GM20431 (cell line): ENCODE data around the gene MSH4.
"Not testable (repeated sequence)": the region's sequence is repeated elsewhere in the genome, so short reads cannot be mapped to it uniquely, and the experiment has no call there.

ENCODE experiments used
- in situ Hi-C: fragments of 300-500 bp; cut with MseI, MboI; formaldehyde crosslinking; loops from one replicate; pipeline ENCODE4 v1.15.0; 2020; ENCODE audit warnings: low sequenced_read_pairs; ENCODE audit not compliant: unreplicated experiment

MSH4 gene

DNA sequence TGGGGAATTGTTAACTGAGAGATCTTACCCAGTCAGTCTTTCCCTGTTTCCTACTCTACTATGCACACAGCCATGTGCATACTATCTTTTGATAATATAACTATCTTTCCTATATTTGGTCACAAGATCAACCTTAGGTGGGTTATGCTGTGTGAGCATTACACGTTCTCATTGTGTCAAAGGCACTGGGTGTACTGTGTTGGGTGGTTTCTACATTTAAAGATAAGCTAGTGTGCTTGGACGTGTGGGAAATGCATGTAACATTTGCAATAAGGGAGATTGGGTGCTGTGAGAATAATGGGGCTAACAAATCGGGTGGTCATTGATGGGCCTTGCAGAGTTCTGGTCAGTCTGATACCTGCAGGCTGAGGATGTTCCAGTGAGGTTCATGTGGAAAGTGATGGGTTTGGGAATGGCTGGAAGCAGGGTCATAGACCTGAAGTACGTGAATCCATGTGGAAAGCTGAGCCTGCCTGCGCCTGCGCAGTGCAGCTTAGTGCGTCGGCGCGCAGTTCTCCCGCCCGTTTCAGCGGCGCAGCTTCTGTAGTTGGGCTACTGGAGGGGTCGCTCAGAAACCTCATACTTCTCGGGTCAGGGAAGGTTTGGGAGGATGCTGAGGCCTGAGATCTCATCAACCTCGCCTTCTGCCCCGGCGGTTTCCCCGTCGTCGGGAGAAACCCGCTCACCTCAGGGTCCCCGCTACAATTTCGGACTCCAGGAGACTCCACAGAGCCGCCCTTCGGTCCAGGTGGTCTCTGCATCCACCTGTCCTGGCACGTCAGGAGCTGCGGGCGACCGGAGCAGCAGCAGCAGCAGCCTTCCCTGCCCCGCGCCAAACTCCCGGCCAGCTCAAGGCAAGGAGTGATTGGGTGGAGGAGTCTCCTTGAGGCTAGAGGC is at the start of gene MSH4:
Gene MSH4 (plus strand): TSS at position 507 of the 897 bp plus-strand sequence. CDS start 104 bp downstream, at position 611.
- in situ Hi-C loops: no loop called here

DNA sequence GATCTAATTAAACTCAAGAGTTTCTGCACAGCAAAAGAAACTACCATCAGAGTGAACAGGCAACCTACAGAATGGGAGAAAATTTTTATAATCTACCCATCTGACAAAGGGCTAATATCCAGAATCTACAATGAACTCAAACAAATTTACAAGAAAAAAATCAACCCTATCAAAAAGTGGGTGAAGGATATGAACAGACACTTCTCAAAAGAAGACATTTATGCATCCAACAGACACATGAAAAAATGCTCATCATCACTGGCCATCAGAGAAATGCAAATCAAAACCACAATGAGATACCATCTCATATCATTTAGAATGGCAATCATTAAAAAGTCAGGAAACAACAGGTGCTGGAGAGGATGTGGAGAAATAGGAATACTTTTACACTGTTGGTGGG is 39.5 kb upstream of the MSH4 start:
- in situ Hi-C loops: not testable (repeated sequence)

DNA sequence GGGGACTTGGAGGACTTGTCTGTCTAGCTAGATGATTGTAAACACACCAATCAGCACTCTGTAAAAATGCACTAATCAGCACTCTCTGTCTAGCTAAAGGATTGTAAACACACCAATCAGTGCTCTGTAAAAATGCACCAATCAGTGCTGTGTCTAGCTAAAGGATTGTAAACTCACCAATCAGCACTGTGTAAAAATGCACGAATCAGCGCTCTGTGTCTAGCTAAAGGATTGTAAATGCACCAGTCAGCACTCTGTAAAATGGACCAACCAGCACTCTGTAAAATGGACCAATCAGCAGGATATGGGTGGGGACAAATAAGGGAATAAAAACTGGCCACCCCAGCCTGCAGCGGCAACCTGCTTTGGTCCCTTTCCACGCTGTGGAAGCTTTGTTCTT is 38.1 kb upstream of the MSH4 start:
- in situ Hi-C loops: not testable (repeated sequence)

DNA sequence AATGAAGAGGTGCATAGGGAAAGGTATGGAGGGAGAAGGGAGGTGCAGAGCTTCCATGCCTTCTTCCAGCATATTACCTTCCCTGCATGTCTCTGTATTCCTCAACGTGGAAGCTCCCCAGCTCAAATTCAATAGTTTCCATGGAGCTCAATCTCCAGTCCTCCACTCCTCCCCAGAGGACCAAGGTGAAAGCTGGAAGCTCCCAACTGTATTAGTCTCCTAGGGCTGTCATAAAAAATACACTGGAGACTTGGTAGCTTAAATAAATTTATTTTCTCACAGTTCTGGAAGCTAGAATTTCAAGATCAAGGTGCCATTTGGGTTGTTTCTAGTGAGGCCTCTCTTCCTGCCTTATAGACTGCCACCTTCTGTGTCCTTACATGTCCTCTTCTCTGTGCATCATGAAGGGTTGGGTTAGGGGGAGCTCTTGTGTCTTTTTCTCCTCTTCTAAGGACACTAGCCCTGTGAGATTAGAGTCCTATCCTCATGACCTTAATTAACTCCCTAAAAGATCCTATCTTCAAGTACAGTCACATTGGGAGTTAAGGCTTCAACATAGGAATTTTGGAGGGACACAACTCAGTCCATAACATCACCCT is 32.5 kb upstream of the MSH4 start:
- in situ Hi-C loops: no loop called here

DNA sequence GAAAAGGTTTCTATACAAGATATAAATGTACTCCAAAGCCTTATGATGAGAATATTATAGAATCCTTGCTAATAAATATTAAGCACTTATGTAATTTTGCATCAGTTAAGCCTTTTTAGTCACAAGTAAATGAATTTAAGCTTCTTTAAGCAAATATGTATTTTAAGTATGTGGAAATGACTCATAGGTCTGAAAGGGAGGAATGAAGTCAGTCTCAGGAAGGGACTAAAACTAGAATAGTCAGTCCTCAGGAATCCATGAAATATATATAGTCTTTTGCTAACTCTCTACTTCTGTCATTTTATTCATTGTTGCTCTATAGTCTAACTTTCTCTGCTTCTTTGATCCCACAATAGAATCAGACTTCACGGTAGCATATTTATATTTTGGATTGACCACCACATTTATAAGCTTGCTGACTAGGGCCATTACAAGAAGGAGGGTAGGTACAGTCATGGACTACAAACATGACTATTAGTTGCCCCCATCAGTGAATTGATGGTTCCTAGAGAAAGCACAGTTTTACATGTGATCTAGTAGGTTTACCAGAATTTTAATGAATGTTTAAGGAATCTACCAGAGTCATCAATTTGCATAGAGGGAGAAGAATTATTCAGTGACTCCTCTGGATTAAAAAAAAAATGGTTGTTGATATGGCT is 30.9 kb upstream of the MSH4 start:
- in situ Hi-C loops: no loop called here

DNA sequence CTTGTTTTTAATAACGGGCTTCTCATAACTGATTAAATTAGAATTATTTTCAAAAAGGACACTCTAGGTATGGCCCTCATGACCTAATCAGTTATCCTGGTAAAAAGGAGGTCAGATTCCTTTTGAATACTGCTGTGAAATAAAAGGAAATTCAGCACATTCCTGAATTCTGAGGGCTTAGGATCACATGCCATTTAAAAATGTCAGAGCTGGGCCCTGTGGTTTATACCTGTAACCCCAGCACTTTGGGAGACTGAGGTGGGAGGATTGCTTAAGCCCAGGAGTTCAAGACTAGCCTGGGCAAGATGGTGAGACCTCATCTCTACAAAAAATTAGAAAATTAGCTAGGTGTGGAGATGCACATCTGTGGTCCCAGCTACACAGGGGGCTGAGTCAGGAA is 28.7 kb upstream of the MSH4 start:
- in situ Hi-C loops: no loop called here

DNA sequence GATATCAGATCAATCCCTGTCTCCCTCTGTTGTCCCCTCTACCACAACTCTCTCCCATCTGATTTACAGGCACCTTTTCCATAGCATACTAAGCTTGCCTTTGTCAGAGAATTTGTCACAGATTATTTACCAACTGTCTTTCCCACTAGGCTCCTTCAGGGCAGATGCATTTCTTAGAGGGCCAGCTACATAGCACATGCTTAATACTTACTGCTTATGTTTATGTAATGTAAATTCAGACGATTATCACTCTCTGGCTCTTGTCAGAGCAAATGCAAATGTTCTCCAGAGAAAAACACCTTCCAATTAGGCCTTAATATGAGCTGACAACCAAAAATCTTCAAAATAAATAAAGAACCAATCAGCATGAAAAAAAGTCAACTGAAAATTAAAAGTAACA is 25.9 kb upstream of the MSH4 start:
- in situ Hi-C loops: no loop called here

DNA sequence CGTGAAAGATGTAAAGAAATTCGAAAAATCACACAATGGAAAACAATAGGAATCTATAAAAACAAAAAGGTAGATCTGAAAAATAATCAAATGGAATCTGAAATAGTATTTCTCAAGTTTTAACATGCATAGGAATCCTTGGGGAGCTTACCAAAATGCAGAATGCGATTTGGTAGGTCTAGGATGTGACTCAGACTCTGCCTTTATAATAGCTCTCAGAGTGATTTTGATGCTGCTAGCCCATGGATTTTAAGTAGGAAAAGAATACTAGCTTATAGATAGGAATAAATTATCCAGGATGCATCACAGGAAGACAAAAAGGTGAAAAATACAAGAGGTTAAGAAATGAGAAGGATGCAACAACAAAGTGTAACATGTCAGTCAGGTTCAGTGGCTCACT is 24.7 kb upstream of the MSH4 start:
- in situ Hi-C loops: no loop called here

DNA sequence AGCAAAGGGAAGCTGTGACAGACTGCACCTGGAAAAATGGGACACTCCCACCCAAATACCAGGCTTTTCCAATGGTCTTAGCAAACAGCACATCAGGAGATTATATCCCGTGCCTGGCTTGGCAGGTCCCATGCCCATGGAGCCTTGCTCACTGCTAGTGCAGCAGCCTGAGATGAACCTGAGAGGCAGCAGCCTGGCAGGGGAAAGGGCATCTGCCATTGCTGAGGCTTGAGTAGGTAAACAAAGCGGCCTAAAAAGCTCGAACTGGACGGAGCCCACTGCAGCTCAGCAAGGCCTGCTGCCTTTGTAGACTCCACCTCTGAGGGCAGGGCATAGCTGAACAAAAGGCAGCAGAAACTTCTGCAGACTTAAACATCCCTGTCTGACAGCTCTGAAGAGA is 18.9 kb upstream of the MSH4 start:
- in situ Hi-C loops: not testable (repeated sequence)

DNA sequence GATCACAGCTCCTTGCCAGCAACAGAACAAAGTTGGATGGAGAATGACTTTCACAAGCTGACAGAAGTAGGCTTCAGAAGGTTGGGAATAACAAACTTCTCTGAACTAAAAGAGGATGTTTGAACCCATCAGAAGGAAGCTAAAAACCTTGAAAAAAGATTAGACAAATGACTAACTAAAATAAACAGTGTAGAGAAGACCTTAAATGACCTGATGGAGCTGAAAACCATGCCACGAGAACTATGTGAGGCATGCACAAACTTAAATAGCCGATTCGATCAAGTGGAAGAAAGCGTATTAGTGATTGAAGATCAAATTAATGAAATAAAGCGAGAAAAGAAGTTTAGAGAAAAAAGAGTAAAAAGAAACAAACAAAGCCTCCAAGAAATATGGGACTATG is 18.0 kb upstream of the MSH4 start:
- in situ Hi-C loops: not testable (repeated sequence)

DNA sequence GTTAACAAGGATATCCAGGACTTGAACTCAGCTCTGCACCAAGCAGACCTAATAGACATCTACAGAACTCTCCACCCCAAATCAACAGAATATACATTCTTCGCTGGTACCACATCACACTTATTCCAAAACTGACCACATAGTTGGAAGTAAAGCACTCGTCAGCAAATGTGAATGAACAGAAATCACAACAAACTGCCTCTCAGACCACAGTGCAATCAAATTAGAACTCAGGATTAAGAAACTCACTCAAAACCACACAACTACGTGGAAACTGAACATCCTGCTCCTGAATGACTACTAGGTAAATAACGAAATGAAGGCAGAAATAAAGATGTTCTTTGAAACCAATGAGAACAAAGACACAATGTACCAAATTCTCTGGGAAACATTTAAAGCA is 16.5 kb upstream of the MSH4 start:
- in situ Hi-C loops: not testable (repeated sequence)

DNA sequence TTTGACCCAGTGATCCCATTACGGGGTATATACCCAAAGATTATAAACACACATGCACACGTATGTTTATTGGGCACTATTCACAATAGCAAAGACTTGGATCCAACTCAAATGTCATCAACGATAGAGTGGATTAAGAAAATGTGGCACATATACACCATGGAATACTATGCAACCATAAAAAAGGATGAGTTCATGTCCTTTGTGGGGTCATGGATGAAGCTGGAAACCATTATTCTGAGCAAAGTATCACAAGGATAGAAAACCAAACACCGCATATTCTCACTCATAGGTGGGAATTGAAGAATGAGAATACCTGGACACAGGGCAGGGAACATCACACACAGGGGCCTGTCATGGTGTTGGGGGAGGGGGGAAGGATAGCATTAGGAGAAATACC is 12.8 kb upstream of the MSH4 start:
- in situ Hi-C loops: not testable (repeated sequence)

DNA sequence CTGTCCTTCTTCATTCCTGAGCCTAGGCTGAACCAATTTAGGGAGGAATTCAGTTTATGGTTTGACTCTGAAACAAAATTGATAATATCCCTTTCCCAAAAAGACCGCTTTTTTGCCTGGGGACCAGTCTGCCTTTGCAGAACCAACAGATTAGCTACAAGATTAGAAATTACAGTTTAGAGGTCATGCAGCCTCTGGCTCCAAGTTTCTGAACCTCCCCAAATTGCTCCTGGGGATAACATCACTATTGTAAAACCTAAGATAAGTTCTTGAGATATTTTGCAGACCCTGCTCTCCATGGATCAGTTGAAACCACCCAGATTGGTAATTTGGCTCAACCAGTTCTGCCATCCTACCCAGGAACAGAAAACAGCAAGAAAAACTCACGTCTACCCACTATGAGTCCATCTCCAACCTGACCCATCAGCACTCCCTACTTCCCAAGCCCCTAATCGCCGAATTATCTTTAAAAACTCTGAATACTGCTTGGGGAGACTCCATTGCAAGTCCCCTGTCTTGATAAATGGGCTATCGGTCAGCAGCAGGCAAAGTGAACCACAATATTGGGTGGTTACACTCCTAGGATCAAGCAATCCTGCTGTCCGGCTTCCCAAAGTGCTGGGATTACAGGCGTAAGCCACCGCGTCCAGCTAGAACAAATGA is 11.2 kb upstream of the MSH4 start:
- in situ Hi-C loops: no loop called here

DNA sequence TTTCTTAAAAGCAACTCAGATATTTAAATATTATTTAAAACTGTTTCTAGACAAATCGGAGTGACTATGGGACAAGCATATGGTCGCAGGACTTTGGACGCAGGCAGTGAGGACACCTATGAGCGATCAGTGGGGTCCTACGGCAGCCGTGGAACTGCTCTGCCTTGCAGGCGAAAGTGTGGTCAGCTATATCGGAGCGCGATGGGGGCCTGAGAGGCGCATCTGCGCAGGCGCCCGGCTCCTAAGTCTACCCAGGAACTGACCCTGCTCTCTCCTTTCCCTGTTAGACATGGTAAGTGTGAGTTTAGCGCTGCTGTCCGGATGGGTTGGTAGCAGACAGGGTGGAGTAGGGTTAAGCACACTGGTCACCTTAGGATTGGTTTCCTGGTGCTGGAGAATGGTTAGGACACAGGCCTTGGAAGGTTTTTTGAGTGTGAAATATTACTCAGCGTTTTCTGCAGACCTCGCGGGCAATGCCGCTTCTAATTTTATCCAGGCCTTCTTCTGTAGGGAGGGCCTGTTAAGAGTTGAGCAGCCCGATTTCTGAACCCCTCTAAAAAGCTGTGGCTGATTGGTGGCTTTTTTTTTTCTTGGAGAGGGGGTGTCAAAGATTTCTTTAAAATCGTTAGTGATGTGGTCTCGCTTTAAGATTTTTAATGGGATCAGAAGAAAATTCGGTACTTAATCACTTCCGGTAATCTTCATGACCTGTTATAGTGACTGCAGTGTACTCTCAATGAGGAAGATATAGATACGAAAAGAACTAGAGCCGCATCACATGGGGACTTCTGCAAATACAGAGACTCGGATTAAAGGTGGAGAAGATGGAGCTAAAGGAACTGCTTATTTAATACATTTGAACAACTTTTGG is 10.5 kb upstream of the MSH4 start, which contains the start of gene RABGGTB:
Gene RABGGTB (plus strand): TSS at position 274 of the 871 bp plus-strand sequence. CDS start 16 bp downstream, at position 290.
- in situ Hi-C loops: no loop called here

DNA sequence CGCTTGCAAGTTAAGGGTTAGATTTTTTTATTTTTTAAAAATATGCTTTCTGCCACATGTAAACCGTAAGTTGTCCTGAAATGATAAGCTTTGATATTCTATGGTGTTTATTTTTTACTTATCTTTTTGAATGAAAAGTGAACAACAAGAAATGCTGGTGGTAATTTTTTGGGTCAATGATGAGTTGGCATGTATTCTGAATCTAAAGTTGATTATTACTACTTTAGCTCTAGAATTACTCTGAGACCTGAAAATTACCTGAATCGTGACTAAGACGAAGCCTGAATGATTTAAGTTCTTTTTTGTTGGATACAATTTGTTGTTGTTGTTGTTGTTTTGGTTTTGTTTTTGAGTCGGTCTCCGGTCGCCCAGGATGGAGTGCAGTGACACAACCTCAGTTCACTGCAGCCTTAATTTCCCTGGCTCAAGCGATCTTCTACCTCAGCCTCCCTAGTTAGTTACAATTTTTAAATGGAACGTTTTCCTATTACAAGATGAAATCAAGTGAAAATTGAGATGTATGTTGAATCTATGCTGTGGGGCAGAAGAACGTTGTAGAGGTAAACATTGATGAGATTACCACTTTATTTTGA is 9.7 kb upstream of the MSH4 start:
- in situ Hi-C loops: no loop called here

DNA sequence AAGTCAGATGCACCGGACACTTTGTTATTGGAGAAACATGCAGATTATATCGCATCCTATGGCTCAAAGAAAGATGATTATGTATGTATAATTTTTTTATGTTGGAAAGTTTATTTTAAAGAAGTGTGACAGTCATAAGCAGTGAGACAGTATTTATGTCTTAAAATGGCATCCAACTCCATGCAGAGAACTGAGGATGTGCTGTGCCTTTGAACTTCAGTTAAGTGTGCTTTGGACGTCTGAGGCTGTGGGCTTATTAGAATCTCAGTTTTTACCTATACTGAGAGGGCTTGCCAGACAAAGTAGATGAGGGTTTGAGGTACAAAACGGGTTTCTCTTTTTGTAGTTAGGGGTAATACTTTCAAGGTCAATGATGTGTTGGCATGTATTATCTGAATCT is 9.2 kb upstream of the MSH4 start:
- in situ Hi-C loops: no loop called here

DNA sequence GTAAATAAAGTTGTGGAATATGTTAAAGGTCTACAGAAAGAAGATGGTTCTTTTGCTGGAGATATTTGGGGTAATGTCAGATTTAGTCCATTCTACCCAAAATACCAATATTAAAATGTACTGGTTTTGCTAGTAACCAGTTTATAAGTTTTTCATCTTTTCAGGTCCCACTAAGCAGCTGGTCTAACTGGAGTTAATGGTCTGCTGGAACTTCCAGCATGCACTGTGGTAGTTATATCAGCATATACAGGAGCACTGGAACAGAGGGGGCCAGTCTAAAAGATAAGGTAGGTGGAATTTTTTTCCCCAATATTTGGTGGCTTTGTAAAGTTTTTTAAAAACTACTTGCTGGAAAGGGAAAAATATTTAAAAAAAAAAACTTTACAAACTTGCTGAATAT is 6.7 kb upstream of the MSH4 start:
- in situ Hi-C loops: no loop called here

DNA sequence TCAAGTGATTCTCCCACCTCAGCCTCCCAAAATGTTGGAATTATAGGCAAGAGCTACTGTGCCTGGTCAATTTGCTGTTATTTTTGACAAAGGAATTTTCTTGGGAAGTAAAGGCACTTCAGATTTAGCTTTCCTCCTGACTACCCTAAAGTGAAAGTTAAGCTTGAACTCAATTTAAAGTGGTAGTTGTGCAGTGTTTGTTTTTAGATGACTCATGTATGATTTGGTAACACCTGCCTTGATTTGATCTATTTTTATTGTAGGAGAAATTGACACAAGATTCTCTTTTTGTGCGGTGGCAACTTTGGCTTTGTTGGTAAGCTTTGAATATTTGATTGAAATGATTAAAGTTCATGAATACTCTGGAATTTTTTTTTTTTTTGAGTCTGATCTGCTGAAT is 5.7 kb upstream of the MSH4 start:
- in situ Hi-C loops: no loop called here

DNA sequence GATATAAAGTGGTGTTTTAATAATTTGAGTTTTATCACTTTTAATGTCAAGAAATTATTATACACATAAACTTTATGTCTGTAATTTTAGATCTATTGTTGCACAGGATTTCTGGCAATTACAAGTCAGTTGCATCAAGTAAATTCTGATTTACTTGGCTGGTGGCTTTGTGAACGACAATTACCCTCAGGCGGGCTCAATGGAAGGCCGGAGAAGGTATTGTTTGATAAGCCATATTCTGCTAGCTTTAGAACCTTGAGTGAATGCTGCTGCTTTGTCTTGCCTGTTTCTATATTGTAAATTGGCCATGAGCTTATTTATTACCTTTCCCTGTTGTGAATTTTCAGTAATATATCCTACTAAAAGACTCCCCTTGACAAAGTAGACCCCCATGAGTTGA is 4.6 kb upstream of the MSH4 start:
- in situ Hi-C loops: no loop called here
